ENCODE measurements around the gene SLC47A2. TPM values are rescaled to one million over a fixed set of nuclear protein-coding genes. Genes with fewer than 3 reads are reported as not detected.

Gene SLC47A2
- total and polyA plus RNA-seq, 2 of the 13 experiments (the other 11 are each of a cell fraction or from before 2014, with no cell fraction given) = 0.04 TPM; not detected in 1

DNA sequence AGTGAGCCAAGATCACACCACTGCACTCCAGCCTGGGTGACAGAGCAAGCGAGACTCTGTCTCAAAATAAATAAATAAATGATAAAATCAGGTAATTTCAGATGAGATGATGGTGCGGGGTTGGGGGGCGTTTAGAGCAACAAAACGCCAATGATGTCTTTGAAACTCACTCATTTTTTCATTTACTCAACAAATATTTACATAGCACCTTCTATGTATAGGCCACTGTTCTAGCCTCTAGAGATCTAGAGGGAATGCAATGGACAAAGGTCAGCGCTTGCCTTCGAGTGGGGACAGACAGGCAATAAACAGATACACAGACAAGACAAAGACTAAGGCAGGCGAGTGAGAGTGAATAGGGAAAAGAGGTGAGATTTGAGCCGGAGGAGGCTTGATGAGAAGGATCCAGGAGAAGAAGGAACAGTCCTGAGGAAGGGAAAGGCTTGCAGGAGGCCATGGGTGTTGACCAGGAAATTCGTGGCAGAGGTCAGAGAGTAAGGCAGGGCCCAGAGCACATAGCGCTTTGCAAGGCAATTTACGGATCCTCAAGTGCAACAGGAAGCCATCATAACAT, 17.7 kb upstream of the SLC47A2 start (continued):
- TF ChIP-seq, protein P1, sequence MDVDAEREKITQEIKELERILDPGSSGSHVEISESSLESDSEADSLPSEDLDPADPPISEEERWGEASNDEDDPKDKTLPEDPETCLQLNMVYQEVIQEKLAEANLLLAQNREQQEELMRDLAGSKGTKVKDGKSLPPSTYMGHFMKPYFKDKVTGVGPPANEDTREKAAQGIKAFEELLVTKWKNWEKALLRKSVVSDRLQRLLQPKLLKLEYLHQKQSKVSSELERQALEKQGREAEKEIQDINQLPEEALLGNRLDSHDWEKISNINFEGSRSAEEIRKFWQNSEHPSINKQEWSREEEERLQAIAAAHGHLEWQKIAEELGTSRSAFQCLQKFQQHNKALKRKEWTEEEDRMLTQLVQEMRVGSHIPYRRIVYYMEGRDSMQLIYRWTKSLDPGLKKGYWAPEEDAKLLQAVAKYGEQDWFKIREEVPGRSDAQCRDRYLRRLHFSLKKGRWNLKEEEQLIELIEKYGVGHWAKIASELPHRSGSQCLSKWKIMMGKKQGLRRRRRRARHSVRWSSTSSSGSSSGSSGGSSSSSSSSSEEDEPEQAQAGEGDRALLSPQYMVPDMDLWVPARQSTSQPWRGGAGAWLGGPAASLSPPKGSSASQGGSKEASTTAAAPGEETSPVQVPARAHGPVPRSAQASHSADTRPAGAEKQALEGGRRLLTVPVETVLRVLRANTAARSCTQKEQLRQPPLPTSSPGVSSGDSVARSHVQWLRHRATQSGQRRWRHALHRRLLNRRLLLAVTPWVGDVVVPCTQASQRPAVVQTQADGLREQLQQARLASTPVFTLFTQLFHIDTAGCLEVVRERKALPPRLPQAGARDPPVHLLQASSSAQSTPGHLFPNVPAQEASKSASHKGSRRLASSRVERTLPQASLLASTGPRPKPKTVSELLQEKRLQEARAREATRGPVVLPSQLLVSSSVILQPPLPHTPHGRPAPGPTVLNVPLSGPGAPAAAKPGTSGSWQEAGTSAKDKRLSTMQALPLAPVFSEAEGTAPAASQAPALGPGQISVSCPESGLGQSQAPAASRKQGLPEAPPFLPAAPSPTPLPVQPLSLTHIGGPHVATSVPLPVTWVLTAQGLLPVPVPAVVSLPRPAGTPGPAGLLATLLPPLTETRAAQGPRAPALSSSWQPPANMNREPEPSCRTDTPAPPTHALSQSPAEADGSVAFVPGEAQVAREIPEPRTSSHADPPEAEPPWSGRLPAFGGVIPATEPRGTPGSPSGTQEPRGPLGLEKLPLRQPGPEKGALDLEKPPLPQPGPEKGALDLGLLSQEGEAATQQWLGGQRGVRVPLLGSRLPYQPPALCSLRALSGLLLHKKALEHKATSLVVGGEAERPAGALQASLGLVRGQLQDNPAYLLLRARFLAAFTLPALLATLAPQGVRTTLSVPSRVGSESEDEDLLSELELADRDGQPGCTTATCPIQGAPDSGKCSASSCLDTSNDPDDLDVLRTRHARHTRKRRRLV (CRISPR knock-in tag; IDR thresholded peaks at IDR 0.05) = no peak
- TF ChIP-seq POGZ (CRISPR knock-in tag; IDR thresholded peaks at IDR 0.05) (no peak), GATAD1 (CRISPR knock-in tag; IDR thresholded peaks at IDR 0.05) (peak; percentile 39), ZFX (CRISPR knock-in tag; IDR thresholded peaks at IDR 0.05; ENCODE audit: low read depth) (peak; percentile 42), ZNF230 (CRISPR knock-in tag; IDR thresholded peaks at IDR 0.05) (no peak), ZNF75D (CRISPR knock-in tag; IDR thresholded peaks at IDR 0.05; ENCODE audit: borderline replicate concordance) (no peak), ZNF253 (CRISPR knock-in tag; IDR thresholded peaks at IDR 0.05; ENCODE audit: borderline replicate concordance) (no peak), NCOA2 (CRISPR knock-in tag; IDR thresholded peaks at IDR 0.05) (peak; percentile 86), FOSL1 (CRISPR knock-in tag; IDR thresholded peaks at IDR 0.05; ENCODE audit: borderline replicate concordance) (no peak), RCOR2 (CRISPR knock-in tag; IDR thresholded peaks at IDR 0.05) (peak; percentile 41; the same call in 1 of the 2 replicates), GZF1 (CRISPR knock-in tag; IDR thresholded peaks at IDR 0.05) (no peak), XRCC5 (optimal IDR thresholded peaks at IDR 0.05; ENCODE audit: low read length) (peak; percentile 14), SYNCRIP (IDR thresholded peaks at IDR 0.05; ENCODE audit: insufficient read depth, low read depth, low read length) (no peak)
- TF ChIP-seq, protein P2, sequence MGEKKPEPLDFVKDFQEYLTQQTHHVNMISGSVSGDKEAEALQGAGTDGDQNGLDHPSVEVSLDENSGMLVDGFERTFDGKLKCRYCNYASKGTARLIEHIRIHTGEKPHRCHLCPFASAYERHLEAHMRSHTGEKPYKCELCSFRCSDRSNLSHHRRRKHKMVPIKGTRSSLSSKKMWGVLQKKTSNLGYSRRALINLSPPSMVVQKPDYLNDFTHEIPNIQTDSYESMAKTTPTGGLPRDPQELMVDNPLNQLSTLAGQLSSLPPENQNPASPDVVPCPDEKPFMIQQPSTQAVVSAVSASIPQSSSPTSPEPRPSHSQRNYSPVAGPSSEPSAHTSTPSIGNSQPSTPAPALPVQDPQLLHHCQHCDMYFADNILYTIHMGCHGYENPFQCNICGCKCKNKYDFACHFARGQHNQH (CRISPR knock-in tag; IDR thresholded peaks at IDR 0.05) = peak; percentile 51; the same call in 1 of the 2 replicates
- TF ChIP-seq, protein P3, sequence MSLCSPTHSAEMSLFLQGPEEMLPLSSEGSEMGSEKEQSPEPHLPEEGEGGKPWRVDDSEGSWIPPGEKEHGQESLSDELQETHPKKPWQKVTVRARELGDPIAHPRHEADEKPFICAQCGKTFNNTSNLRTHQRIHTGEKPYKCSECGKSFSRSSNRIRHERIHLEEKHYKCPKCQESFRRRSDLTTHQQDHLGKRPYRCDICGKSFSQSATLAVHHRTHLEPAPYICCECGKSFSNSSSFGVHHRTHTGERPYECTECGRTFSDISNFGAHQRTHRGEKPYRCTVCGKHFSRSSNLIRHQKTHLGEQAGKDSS (CRISPR knock-in tag; IDR thresholded peaks at IDR 0.05; ENCODE audit: borderline replicate concordance, low read depth) = no peak
- TF ChIP-seq, protein P4, sequence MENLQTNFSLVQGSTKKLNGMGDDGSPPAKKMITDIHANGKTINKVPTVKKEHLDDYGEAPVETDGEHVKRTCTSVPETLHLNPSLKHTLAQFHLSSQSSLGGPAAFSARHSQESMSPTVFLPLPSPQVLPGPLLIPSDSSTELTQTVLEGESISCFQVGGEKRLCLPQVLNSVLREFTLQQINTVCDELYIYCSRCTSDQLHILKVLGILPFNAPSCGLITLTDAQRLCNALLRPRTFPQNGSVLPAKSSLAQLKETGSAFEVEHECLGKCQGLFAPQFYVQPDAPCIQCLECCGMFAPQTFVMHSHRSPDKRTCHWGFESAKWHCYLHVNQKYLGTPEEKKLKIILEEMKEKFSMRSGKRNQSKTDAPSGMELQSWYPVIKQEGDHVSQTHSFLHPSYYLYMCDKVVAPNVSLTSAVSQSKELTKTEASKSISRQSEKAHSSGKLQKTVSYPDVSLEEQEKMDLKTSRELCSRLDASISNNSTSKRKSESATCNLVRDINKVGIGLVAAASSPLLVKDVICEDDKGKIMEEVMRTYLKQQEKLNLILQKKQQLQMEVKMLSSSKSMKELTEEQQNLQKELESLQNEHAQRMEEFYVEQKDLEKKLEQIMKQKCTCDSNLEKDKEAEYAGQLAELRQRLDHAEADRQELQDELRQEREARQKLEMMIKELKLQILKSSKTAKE (CRISPR knock-in tag; IDR thresholded peaks at IDR 0.05; ENCODE audit: borderline replicate concordance) = peak; percentile 87
- TF ChIP-seq, protein P5, sequence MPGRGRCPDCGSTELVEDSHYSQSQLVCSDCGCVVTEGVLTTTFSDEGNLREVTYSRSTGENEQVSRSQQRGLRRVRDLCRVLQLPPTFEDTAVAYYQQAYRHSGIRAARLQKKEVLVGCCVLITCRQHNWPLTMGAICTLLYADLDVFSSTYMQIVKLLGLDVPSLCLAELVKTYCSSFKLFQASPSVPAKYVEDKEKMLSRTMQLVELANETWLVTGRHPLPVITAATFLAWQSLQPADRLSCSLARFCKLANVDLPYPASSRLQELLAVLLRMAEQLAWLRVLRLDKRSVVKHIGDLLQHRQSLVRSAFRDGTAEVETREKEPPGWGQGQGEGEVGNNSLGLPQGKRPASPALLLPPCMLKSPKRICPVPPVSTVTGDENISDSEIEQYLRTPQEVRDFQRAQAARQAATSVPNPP (CRISPR knock-in tag; IDR thresholded peaks at IDR 0.05) = 0 out of 2 replicates have a peak, but pooled peaks have one; percentile 33
- TF ChIP-seq, protein P6, sequence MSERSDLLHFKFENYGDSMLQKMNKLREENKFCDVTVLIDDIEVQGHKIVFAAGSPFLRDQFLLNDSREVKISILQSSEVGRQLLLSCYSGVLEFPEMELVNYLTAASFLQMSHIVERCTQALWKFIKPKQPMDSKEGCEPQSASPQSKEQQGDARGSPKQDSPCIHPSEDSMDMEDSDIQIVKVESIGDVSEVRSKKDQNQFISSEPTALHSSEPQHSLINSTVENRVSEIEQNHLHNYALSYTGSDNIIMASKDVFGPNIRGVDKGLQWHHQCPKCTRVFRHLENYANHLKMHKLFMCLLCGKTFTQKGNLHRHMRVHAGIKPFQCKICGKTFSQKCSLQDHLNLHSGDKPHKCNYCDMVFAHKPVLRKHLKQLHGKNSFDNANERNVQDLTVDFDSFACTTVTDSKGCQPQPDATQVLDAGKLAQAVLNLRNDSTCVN (CRISPR knock-in tag; IDR thresholded peaks at IDR 0.05; ENCODE audit: borderline replicate concordance) = peak; percentile 71; the same call in 1 of the 2 replicates
